ENCODE measurements around the gene KDM4B.

The KDM4B gene

DNA sequence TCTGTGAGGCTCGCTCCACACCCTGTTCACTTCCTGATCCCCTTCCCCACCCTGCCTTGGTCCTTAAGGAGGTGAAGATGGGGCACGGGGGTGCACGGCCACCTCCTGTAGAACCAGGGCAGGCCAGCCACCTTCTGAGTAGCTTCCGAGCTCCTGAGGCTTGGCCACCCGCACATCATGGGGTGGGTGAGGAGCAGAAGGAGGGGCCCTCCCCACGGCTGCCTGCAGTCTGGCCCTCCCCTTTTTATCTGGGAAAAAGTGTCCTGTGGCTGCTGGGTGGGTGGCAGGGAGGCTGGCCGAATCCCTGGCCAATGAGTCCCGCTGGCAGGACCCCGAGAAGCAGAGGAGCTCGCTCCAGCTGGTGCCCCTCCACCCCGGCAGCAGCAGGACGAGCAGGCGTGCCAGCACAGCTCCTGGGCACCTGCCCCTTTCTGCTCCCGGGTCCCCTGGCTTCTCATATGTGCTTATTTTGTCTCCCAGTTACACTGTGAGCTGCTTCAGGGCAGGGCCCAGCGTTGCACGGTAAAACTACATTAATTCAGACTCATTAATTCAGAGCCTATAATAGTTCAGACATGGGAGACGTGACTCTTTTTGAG lies 135.0 kb downstream of the KDM4B start:
- DNase-seq (ENCODE audit: low spot score) (no peak), FAIRE-seq (no peak)

DNA sequence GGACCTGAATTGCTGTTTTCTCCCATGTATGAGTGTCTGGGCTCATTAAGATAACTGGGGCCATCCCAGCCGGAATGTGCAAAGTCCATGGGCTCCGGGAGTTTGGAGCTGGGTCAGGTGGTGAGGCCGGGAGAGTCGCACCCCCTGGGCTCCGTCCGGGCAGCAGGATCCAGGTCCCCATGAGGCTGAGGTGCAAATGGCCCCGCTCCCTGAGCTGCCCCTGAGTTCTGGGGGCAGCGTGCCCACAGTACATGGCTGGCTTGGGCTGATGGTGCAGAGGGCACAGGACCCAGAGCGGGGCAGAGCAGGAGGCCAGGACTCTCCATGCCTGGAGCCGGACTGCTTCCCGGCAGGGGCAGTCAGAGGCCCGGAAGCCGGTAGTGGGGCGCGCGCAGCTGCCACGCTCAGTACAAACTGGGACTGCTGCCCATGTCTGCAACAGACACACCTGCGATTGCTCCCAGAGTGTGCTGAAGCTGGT lies 136.0 kb downstream of the KDM4B start:
- FAIRE-seq (no peak), DNase-seq (ENCODE audit: low spot score) (no peak)

DNA sequence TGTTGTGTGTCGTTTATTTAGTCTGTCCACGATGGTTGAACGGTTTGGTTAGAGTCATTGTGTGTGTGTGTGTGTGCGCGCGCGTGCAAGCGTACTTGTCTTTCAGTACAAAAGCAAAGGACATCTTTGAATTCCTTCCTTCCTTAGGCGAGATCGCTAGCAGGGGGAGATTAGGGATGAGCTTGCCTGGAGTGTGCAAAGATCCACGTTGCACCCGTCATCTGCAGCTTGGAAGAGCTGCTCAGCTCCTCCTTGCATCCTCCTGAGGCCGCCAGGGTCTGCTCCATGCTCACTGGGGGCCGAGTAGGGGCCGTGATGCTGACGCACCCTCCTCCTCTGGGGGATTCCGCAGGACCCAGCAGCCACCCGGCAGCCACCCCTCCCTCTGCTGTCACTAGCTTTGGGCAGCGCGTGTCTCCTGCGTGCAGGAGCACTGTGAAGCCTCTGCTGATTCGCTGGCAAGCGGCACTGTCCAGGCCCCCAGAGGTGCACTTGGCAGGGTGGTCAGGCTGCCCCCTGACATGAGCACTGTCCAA lies 137.3 kb downstream of the KDM4B start:
- FAIRE-seq, result no peak

DNA sequence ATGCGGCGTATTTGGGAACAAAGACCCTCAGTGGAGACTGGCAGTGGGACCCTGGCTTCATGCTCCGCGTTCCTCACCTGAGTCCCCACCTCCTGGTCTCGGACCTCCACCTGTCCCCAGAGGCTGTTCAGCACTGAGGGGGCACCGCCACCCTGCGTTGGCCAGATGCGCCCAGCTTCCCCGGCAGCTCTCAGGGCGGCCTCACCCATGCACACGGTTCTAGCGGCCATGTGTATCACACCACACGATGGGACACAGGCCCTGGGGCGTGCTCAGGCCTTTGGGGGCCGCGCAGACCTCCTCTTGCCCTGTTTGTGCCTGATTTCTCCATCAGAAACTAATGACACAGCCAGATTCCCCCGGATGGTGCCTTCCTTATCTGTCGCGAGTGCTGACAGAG lies 138.1 kb downstream of the KDM4B start:
- FAIRE-seq (no peak), DNase-seq (ENCODE audit: low spot score) (no peak)

More for the DNA sequence above, 137.3 kb downstream of the KDM4B start:
- no peak for DNase-seq (ENCODE audit: low spot score)

DNA sequence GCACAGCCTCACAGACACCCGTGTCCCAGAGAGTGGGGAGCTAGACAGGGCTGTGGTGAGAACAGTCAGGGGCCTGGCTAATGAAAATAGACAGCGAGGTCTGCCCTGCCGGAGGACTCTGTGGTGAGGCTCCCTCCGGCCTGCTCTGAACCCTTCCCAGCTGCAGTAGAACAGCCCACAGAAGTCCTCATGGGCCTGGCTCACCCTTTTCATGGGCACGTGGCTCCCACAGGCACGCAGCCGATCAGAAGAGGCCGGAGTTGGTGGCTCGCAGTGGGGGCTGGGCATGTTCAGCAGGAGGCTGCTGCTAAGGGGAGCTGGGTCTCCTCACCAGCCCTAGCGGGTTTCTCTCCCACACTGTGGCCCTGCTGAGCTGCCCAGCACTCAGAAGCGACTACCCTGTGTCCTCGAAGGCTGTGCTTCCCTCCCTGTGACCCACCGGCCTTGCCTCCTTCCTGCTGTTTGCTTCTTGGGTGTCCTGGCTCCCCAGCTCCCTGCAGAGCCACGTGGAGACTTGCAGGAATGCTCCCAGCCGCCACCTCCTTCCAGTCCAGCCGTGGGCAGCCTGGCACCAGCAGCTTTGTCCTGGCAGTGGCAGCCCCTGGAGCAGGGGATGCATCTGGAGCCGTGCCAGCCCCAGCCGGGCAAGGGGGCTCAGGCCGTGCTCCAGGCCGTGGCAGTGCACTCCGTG lies 138.7 kb downstream of the KDM4B start:
- FAIRE-seq, result no peak

DNA sequence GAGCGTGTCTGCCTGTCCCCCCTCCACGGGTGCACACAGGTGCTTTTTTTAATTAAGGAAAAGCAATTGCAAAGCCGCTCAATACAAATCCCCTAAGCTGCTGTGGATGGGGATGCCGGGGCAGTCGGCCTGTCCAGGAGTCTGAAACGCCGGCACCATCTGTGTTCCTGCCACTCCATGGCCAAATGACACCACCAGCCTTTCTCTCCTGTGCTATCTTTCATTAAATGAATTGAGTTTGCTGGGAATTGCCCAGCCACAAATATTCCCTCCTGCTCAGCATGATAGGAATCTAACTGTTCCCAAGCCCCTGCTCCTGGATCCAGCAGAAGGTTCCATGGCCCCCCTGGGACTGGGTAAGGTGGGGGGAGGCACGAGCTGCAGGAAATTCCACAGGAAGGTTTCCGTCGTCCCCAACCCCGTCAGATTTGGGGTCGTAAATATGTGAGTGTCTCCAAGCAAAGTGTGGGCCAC lies 139.2 kb downstream of the KDM4B start:
- FAIRE-seq (no peak), DNase-seq (ENCODE audit: low spot score) (no peak)

More for the DNA sequence above, 138.7 kb downstream of the KDM4B start:
- DNase-seq (ENCODE audit: low spot score), result no peak

DNA sequence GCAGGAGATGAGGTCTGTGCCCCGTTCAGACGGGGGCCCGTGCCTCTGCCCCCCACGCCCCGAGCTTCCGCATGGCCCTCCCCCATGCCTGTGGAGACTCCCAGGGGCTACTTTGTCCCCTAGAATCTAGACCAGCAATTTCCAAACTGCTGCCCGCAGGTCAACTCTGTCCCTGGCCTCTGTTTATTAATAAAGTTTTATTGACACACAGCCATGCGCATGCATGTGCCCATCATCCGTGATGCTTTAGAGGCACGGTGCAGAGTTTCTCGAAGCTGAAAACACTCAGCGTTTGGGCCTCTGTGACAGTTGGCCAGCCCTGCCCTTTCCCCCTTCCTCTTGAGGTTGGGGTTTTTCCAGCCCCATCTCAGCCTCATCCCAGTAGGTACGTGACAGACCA lies 140.0 kb downstream of the KDM4B start:
- DNase-seq (ENCODE audit: low spot score) (no peak), FAIRE-seq (no peak)

DNA sequence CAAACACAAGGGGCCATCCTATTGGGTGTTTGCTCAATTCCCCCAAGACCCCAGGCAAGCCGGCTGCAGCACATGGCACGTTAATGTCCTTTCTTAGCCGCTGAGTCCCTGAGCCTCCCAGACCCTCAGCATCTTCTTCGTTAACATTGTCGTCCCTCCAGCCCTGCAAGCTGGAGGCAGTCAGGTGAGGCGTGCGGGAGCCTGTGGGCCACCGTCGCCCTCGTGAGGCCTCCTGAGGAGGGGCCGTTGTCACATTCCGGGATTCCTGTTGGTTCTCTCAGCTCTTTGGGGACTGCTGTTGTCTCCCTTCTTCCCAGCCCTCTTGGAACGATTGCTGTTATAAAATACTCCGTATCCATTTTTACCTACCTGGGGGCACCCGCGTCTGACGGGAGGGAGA lies 140.6 kb downstream of the KDM4B start:
- DNase-seq (ENCODE audit: low spot score) (no peak), FAIRE-seq (no peak)

DNA sequence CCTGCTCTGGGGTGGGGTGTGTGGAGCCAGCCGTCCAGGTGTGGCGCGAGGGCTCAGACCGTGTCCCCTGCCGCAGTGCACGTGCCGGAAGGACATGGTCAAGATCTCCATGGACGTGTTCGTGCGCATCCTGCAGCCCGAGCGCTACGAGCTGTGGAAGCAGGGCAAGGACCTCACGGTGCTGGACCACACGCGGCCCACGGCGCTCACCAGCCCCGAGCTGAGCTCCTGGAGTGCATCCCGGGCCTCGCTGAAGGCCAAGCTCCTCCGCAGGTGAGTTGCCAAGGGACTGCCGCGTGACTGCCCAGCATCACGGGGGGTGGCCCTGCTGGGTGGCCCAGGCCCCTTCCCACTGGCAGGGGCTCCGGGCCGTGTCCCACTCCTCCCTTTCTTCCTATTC lies 141.6 kb downstream of the KDM4B start:
- DNase-seq (ENCODE audit: low spot score) (no peak), FAIRE-seq (no peak)

DNA sequence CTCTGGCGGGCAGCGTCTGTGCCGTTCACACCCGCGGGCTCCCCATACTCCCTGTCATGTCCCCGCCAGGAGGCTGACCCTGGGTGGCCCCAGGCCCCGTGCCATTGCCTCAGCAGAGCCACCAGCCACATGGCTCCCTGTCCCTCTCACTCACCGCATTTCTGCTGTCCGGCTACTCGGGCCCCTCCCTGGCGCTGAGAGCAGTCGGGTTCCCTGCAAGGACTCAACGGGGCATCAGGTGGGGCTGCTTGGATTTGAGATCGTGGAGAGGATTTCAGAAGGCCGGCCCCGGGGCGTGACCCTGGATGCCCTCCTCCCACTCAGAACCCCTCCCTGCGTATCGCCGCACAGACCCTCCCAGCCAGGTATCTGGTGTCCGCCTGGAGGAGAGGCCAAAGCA lies 142.1 kb downstream of the KDM4B start:
- DNase-seq (ENCODE audit: low spot score) (no peak), FAIRE-seq (no peak)

DNA sequence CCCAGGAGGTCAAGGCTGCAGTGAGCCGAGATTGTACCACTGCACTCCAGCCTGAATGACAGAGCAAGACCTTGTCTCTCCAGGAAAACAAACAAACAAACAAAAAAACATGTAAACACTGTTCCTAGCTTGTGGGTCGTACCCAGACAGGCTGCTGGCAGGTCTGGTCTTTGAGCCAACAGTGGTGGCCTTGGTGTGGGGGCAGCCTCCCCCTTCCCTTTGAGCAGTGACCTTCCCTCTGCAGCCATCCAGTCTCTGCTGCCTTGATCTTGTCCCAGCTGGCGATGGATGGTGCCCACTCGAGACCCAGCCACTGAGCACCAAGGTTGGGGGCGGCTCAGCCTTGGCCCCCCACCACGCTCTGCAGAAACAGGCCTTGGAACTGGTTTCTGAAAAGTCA lies 143.3 kb downstream of the KDM4B start:
- DNase-seq (ENCODE audit: low spot score) (no peak), FAIRE-seq (no peak)

DNA sequence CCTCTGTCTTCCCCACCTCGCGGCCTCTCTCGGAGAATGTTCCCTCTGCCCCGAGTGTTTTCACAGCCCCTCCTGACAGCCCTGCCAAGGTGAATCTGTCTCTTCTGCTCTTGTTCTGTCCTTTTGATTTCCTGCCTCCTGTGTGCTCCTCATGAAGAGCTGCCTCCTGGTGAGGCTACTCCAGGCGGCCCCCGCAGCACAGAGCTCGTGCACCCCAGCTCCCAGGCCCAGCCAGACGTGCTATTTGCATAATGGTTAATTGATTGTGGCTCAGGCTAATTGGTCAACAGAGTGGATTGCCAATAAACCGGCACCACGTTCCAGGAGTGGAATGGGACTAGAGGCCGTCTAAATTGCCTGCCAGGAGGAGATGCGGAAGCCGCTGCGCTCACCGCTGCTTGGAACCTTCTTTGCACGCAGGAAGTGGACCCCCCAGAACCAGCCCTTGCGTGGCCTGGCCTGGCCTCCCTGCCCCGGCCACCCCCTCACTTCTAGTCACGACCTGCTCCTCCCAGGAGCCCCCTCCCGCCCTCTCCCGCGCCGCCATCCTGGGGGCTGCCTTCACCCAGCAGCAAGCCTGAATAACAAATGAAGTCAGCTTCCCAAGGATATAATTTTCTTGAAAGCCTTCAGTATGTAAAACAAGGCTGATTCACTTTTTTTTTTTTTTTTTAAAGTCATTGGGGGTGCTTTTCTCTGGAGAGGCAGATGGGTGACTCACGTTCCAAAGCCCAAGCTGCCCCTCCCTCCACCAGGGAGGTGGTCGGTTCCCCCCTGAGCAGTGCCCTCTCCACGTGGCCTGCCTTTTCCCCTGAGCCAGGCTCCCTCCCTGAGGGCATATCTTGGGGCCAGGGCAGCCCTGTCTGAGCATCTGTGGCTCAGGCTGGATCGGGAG lies 144.0 kb downstream of the KDM4B start:
- no peak for FAIRE-seq
- DNase-seq (ENCODE audit: low spot score), result no peak

DNA sequence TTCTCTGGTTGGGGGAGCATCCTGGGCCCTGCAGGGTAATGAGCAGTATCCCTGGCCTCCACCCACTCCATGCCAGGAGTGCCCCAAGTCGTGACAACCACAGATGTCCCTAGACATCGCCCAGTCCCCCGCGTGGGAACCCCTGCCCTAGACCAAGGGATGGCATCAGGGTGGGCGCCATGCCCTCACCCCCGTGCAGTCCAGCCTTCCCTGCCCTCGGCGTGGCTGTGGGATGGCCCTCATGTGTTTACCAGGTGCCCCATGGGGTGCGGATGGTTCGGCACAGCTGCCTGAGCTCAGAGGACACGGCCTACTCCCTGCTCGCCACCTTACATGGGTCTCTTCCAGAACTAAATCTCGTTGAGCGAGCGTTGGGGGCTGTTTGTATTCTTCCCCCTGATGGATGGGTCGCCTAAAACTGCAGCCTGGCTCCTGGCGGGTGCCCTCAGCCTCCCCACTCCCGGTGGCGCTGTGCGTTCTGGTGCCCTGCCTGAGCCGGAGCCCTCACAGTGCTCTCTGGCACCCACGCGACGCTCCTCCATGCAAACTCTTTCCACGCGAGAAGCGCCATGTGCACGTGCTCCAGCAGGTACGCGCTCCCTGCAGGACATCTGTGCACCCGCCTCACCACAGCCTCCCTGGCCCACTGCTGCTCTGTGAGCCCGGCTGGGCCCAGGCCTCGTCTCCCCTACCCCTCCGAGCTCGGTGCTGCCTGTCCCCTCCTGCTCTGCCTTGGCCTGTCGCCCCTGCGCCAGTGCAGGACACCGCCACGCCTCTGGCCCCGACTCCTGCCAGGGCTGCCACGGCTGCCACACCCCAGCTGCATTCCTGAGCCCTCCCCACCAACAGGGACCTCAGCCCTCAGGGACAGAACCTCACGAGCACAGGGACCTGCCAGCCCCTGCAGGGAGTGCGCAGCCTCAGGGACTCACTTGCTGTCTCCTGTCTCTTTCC lies 145.0 kb downstream of the KDM4B start:
- FAIRE-seq, result no peak
- DNase-seq (ENCODE audit: low spot score), result no peak

DNA sequence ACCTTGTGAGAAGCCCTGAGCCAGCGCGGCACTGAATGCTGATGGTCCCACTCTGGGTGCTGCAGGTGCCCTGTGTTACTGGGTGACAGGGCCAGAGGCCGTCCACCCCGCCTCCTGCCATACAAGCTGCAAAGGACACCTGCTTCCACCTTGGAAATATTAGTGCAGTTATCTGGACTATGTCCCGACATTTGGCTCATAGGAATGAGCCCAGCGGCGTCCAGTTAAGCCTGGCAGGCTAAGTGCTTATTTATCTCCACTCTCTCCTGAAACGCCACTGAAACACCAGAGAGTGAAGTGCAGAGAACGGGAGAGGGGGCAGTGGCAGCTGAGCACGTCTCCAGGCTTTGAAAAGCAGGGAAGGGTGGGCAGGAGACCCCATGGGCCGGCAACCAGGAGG lies 145.8 kb downstream of the KDM4B start:
- FAIRE-seq (no peak), DNase-seq (ENCODE audit: low spot score) (no peak)

DNA sequence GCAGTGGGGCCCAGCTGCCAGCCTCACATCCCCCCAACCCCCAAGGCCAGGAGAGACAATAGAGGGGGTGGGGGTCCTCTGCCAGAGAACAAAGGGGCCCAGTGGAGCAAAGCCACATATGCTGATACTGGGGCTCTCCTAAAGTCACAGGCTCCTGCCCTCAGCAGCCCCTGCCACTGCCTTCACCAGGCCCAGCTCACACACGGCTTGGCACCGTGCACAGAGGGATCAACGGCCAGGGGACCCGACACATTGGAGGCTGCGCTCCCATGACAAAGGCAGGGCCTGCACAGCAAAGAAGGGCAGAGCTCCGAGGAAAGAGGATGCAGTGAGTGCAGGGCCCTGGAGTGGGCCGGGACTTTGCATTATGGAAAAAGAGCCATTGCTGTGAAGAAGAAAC lies 146.4 kb downstream of the KDM4B start:
- DNase-seq (ENCODE audit: low spot score) (no peak), FAIRE-seq (no peak)

DNA sequence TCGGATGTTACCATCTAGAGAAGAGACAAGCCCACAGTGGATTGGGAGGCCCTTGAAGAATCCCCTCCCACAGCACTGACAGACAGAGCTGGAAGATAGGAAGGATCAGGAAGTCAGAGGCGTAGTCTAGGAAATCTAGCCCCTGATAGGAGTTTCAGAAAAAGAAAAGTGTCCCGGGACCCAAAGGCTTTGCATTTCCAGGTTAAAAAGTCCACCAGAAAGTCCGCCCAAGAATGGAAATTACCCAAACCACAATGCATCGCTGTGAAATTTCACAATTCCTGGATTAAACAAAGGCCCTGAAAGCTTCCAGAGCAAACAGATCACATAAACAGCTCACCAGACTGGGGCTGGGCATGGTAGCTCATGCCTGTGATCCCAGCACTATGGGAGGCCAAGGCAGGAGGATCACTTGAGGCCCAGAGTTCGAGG lies 146.9 kb downstream of the KDM4B start:
- no peak for FAIRE-seq
- no peak for DNase-seq (ENCODE audit: low spot score)

DNA sequence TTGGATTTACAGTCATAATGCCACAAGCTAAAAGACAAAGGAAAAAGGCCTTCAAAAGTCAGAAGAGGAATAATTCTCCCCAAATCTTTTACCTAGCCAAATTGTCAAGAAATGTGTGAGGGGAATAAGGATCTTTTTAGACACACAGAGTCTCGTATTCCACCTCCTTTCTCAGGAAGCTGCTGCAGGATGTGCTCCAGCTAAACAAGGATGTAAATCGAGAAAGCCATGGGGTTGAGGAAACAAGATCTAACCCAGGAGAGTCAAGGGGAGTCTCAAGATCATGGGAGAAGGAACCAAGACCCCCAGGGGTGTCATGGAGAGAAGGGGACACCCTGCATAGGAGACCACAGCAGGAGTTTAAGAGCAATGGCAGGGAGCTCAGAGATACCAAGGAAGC lies 147.4 kb downstream of the KDM4B start:
- no peak for DNase-seq (ENCODE audit: low spot score)
- FAIRE-seq, result no peak

DNA sequence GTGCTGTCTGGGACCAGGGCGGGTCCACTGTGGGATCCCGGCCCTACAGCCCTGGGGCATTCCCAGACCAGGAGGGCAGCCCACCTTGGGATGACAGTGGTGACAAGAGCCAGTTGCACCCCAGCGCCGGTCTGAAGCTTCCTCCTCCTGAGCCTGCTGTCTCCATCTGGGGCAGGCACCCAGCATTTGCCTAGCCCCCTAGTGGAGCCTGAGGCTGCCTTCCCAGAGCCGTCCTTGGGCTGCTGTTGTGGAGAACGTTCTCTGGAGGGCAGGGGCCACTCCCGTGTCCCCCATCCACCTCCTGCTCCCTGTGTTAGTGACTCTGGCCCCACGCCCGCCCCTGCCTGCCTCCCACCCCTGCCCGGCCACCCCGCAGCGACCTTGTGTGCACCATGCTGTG lies 148.5 kb downstream of the KDM4B start:
- no peak for DNase-seq (ENCODE audit: low spot score)
- no peak for FAIRE-seq

DNA sequence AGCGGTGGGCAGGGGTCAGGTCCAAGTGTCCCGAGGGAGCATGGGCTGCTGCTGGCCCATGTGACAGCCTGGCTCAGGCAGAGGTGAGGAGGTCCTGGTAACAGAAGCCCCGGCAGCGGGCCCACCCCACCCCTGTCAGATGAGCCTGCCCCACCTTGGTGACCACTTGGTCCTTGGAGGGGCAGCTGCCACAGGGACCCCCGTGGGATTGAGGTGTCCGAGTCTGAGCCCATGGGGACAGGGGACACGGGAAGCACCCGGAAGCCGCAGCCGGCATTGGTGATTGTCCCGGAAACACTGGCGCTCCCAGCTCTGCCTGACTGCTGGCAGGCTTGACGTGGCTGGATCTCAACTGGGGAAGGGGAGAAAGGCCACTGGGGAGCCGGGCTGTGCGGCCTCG lies 149.1 kb downstream of the KDM4B start:
- no peak for FAIRE-seq

DNA sequence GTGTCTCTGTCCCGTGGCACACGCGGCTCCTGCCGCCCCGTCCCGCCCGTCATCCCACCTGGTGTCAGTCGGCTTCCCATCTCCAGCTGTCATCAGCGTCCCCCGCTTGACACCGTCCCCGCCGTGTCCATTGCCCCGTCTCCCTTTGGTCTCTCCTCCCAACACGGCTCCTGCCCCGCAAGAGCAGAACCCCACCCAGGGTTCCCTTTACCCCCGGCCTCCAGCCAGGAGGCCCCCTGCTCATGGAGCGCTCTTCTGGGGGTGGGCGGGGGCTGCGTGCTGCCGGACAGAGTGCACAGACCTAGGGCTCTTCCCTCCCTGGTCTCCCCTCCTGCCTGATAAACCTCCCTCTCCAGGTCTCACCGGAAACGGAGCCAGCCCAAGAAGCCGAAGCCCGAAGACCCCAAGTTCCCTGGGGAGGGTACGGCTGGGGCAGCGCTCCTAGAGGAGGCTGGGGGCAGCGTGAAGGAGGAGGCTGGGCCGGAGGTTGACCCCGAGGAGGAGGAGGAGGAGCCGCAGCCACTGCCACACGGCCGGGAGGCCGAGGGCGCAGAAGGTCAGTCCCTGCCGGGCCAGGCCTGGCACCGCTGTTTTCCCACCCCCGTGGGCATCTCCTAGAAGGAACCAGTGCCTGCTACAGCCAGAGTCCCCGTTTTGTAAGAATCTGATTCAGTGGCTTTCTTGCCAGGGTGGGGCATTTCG lies 150.5 kb downstream of the KDM4B start:
- no peak for DNase-seq (ENCODE audit: low spot score)
- no peak for FAIRE-seq

More for the DNA sequence above, 149.1 kb downstream of the KDM4B start:
- DNase-seq (ENCODE audit: low spot score), result no peak
